Esophagus squamous epithelium (tissue), 5 donors: ENCODE data around the gene AXIN1. TPM values are rescaled to one million over a fixed set of nuclear protein-coding genes. Genes with fewer than 3 reads are reported as not detected.

Source experiments
- DNase-seq: peaks from one replicate; lab custom pipeline; 2025; lab: John Stamatoyannopoulos, UW
- H3K27ac ChIP-seq, 4 donors: fragments of 200-600 bp; sonication (generic); one replicate each; pipeline ENCODE4 v1.5.1; 2016 to 2019; ENCODE audit warnings: mild to moderate bottlenecking in 1 of 4
- H3K27me3 ChIP-seq, 4 donors: fragments of 200-600 bp; sonication (generic); 1 replicate in 3 of 4; 2 replicates in 1 of 4; pipeline versions ENCODE4 v1.5.1 to v1.6.0; 2017 to 2021; ENCODE audit warnings: antibody characterized with exemption in 1 of 4
- H3K36me3 ChIP-seq, 3 donors: fragments of 200-600 bp; sonication (generic); one replicate each; pipeline ENCODE4 v1.5.1; 2016 to 2019
- H3K4me1 ChIP-seq, 3 donors: fragments of 200-600 bp; sonication (generic); one replicate each; pipeline ENCODE4 v1.5.1; 2017 to 2019
- H3K4me3 ChIP-seq, 4 donors: fragments of 200-600 bp; sonication (generic); 1 replicate in 3 of 4; 2 replicates in 1 of 4; pipeline ENCODE4 v1.5.1; 2016 to 2019; ENCODE audit warnings: mild to moderate bottlenecking in 2 of 4, moderate library complexity in 1 of 4
- H3K9me3 ChIP-seq, 3 donors: fragments of 200-600 bp; sonication (generic); one replicate each; pipeline ENCODE4 v1.5.1; 2016 to 2019
- POLR2A ChIP-seq, 4 donors: fragments of 450-650 bp; IDR thresholded peaks; one replicate each; pipeline ENCODE4 v1.6.1; 2017; ENCODE audit warnings: antibody characterized with exemption in 4 of 4, mild to moderate bottlenecking in 4 of 4, moderate library complexity in 3 of 4
- WGBS, 2 donors: methylation state at CpG; one replicate each; pipeline ENCODE4 v1.1.5; 2018; 5-methylcytosine and 5-hydroxymethylcytosine counted together
- intact Hi-C: fragments of 100-400 bp; cut with DNase I; formaldehyde crosslinking; loops from one replicate; pipeline ENCODE4 v1.15.0; 2022
- total RNA-seq, 4 donors: library from RNA; depleted of rRNA; stranded (reverse); fragments of >200 nt; gene quantifications; one replicate each; pipeline ENCODE4 v1.1.0, GENCODE V29; 2016
- TF ChIP-seq, protein P1 (sequence below), 6 experiments: fragments of 450-650 bp in 4 of 6; fragments of 200-600 bp in 2 of 6; sonication (generic) in 2 of 6; IDR thresholded peaks; one replicate each; pipeline ENCODE4 v1.5.1; 2016 to 2019; ENCODE audit warnings: antibody characterized with exemption in 6 of 6, mild to moderate bottlenecking in 4 of 6, moderate library complexity in 4 of 6
- donor health status: DM: yes; HTN: yes; CAD: no.

Gene AXIN1
- total RNA-seq, 4 donors from 2014 or later, result 17.8 to 32.2 (median 22.2) TPM

DNA sequence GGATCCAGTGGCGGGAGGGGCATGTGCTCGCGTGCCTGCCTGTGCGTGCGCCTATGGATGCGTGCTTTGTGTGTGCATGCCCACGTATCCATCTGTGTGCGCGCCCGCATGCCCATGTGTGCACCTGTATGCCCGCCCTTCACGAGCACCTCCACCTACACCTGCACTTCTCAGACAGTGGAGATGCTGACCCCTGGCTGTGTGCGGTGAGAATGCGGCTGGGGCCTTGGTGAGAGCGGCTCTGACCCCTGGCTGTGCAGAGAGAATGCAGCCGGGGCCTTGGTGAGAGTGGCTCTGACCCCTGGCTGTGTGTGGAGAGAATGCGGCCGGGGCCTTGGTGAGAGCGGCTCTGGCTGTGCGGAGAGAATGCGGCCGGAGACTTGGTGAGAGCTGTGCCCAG, 33.9 kb downstream of the AXIN1 start:
- DNase-seq, result no peak

DNA sequence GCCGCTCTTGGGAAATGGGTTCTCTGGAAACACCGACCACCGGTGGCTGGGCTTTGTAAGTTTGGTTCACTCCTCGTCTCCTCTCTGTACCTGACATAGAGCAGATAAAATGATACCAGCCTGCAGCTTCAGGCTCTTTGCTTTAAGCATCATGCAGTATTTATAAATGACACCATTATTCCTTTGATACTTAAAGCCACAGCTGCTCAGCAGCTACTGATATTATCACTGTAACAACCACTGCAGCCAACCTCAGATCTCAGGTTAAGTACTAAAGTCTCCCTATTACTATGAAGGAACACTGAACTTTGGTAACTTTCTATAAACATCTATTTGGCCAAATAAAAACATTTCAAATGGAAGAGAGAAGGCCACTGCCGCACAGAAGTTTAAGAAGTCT, 34.9 kb downstream of the AXIN1 start:
- Histone ChIP-seq H3K36me3 (peaks cover 0 to 60% (median 19%) of the 10 kb centered on the region in 3 donors), H3K27me3 (no peaks in the 10 kb centered on the region), H3K4me1 (no peaks in the 10 kb centered on the region), H3K4me3 (no peak overlapping the region), H3K9me3 (no peaks in the 10 kb centered on the region), H3K27ac (no peak overlapping the region)
- WGBS, 2 donors, result 91 to 93% methylated on average over 5 of the region's 5 CpGs
- TF ChIP-seq, protein P1, sequence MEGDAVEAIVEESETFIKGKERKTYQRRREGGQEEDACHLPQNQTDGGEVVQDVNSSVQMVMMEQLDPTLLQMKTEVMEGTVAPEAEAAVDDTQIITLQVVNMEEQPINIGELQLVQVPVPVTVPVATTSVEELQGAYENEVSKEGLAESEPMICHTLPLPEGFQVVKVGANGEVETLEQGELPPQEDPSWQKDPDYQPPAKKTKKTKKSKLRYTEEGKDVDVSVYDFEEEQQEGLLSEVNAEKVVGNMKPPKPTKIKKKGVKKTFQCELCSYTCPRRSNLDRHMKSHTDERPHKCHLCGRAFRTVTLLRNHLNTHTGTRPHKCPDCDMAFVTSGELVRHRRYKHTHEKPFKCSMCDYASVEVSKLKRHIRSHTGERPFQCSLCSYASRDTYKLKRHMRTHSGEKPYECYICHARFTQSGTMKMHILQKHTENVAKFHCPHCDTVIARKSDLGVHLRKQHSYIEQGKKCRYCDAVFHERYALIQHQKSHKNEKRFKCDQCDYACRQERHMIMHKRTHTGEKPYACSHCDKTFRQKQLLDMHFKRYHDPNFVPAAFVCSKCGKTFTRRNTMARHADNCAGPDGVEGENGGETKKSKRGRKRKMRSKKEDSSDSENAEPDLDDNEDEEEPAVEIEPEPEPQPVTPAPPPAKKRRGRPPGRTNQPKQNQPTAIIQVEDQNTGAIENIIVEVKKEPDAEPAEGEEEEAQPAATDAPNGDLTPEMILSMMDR (IDR thresholded peaks at IDR 0.05), result no peak
- TF ChIP-seq POLR2A (IDR thresholded peaks at IDR 0.05), result no peak
- intact Hi-C loops, result no loop called here
- no peak for DNase-seq

More for the DNA sequence above, 33.9 kb downstream of the AXIN1 start:
- Histone ChIP-seq H3K4me1 (peaks cover 0 to under 1% (median 0%) of the 10 kb centered on the region in 3 donors), H3K27ac (no peak overlapping the region), H3K4me3 (no peak overlapping the region), H3K27me3 (no peaks in the 10 kb centered on the region), H3K36me3 (peaks cover 0 to 50% (median 12%) of the 10 kb centered on the region in 3 donors), H3K9me3 (no peaks in the 10 kb centered on the region)
- TF ChIP-seq, protein P1 (IDR thresholded peaks at IDR 0.05), result no peak
- no peak for TF ChIP-seq POLR2A (IDR thresholded peaks at IDR 0.05)
- intact Hi-C loops, result no loop called here
- WGBS, 2 donors, result 87 to 93% methylated on average over 3 to 6 of the region's 22 CpGs

DNA sequence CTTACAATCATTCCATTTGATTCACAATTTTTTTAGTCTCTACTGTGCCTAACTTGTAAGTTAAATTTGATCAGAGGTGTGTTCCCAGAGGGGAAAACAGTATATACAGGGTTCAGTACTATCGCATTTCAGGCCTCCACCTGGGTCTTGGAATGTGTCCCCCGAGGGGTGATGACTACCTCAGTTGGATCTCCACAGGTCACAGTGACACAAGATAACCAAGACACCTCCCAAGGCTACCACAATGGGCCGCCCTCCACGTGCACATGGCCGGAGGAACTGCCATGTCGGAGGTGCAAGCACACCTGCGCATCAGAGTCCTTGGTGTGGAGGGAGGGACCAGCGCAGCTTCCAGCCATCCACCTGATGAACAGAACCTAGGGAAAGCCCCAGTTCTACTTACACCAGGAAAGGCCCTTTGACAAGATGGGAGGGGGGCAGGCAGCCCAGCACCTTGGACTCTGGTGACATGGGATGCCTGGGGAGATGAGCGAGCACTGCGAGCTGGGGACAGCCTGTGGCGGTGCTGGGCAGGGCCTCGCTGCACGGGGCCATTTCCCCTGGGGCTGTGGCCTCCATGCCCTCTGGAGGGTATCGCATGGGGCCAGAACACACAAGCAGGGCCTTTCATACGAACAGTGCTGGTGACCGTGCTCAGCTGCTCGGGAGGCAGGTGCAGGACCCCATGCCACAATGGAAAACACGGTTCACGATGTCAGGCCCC, 35.6 kb downstream of the AXIN1 start:
- Histone ChIP-seq H3K27ac (no peak overlapping the region), H3K27me3 (no peaks in the 10 kb centered on the region), H3K4me1 (no peaks in the 10 kb centered on the region), H3K9me3 (no peaks in the 10 kb centered on the region), H3K36me3 (peaks cover 0 to 60% (median 19%) of the 10 kb centered on the region in 3 donors), H3K4me3 (no peak overlapping the region)
- TF ChIP-seq, protein P1 (IDR thresholded peaks at IDR 0.05), result no peak
- TF ChIP-seq POLR2A (IDR thresholded peaks at IDR 0.05), result no peak
- intact Hi-C loops, result no loop called here
- 93% methylated on average over 11 of the region's 19 CpGs; no CpG with 5 or more reads in 1 of the 2 donors for WGBS, 2 donors
- no peak for DNase-seq

DNA sequence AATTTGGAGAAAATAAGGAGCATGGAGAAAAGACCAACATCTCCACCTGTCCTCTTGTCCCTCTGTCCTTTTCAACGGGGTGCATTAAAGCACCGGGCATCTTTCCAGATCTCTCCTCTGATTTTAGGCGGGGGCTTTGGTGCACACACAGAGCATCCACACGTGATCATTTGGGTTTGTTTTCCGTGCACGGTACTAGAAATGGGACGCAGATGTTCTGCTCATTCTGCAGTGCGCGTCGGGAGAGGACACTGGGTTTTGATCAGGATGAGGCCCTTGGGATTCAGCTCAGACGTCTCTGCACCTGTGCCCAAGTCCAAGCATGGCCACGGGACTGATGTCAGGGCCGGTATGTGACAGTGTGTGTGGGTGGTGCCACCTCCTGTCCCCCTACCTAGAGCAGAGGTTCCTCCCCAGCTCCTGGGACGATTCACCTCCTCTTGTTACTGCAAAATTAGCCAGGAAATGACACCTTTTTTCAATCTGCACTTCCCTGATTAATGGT, 37.7 kb downstream of the AXIN1 start:
- peaks cover 3 to 76% (median 19%) of the 10 kb centered on the region in 3 donors for H3K36me3 ChIP-seq
- H3K9me3 ChIP-seq, result no peaks in the 10 kb centered on the region
- no peak for DNase-seq
- TF ChIP-seq POLR2A (IDR thresholded peaks at IDR 0.05), result no peak
- TF ChIP-seq, protein P1 (IDR thresholded peaks at IDR 0.05), result no peak
- no peaks in the 10 kb centered on the region for H3K27me3 ChIP-seq
- intact Hi-C loops, result no loop called here
- no peak overlapping the region for H3K27ac ChIP-seq
- no peak overlapping the region for H3K4me3 ChIP-seq
- 69 to 78% methylated on average over 10 to 14 of the region's 14 CpGs for WGBS, 2 donors
- no peaks in the 10 kb centered on the region for H3K4me1 ChIP-seq

DNA sequence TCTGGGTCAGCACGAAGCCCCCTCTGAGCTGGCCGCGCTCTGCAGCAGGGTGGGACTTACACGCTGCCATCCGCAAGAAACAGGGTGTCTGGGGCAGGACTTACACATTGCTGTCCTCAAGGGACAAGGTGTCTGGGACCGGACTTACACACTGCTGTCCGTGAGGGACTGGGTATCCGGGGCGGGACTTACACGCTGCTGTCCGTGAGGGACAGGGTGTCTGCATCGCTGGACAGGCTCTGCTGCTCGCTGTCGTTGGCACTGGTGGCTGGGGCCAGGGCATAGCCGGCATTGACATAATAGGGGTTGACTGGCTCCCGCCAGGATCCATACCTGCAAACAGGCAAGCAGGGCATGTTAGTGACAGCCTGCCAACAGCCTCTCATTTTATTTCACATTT, 38.2 kb downstream of the AXIN1 start:
- Histone ChIP-seq H3K9me3 (no peaks in the 10 kb centered on the region), H3K27ac (no peak overlapping the region), H3K27me3 (no peaks in the 10 kb centered on the region), H3K4me1 (no peaks in the 10 kb centered on the region), H3K36me3 (peaks cover 4 to 79% (median 23%) of the 10 kb centered on the region in 3 donors), H3K4me3 (no peak overlapping the region)
- intact Hi-C loops, result no loop called here
- TF ChIP-seq, protein P1 (IDR thresholded peaks at IDR 0.05), result no peak
- no peak for TF ChIP-seq POLR2A (IDR thresholded peaks at IDR 0.05)
- no peak for DNase-seq
- WGBS, 2 donors, result 80 to 98% methylated on average over 1 to 8 of the region's 16 CpGs
